IMR-90 (cell line): ENCODE data around the gene PSMG4. TPM values are rescaled to one million over a fixed set of nuclear protein-coding genes. Genes with fewer than 3 reads are reported as not detected.

Source experiments
- ATAC-seq: fragments of 200-7000 bp; cut with Tn5 transposase; 2 replicates; pipeline ENCODE4 v1.9.1; 2020; ENCODE audit warnings: low read depth, mild to moderate bottlenecking, moderate library complexity
- BruUV-seq: library from RNA; stranded (reverse); fragments of 400-500 nt; replicated peaks from 2 replicates; lab custom pipeline; 2021; lab: Mats Ljungman, UMichigan
- CTCF ChIA-PET: fragments of 300-600 bp; formaldehyde crosslinking; extraction: SDS; loops from one replicate; lab custom pipeline; 2021; ENCODE audit warnings: antibody characterized with exemption; lab: Yijun Ruan, JAX
- POLR2A ChIA-PET: fragments of 300-600 bp; sonication (Branson Sonifier 250); formaldehyde crosslinking; loops from one replicate; lab custom pipeline; 2022; ENCODE audit warnings: antibody characterized with exemption; ENCODE audit not compliant: unreplicated experiment; lab: Charles Lee
- DNase-seq: peaks from one replicate; pipeline ENCODE4 v3.0.0; 2013
- H2AFZ ChIP-seq: replicated peaks from 2 replicates; pipeline ENCODE3; 2013; ENCODE audit warnings: low read length, mild to moderate bottlenecking; ENCODE audit not compliant: poor library complexity
- H2AK5ac ChIP-seq: 2 replicates; pipeline ENCODE4 v1.6.1; 2013; ENCODE audit warnings: low read depth, low read length, inconsistent platforms
- H2AK9ac ChIP-seq: replicated peaks from 2 replicates; pipeline ENCODE3; 2013; ENCODE audit warnings: mild to moderate bottlenecking, low read depth, low read length, moderate library complexity; ENCODE audit not compliant: poor library complexity
- H2BK120ac ChIP-seq: 2 replicates; pipeline ENCODE4 v1.6.1; 2013; ENCODE audit warnings: low read depth, low read length, inconsistent platforms
- H2BK15ac ChIP-seq: 3 replicates; pipeline ENCODE4 v1.6.1; 2013; ENCODE audit warnings: low read depth, low read length, inconsistent platforms
- H2BK20ac ChIP-seq: 2 replicates; pipeline ENCODE4 v1.6.1; 2013; ENCODE audit warnings: low read depth, mild to moderate bottlenecking, inconsistent platforms, low read length, moderate library complexity
- H2BK5ac ChIP-seq: 2 replicates; pipeline ENCODE4 v1.6.1; 2013; ENCODE audit warnings: mild to moderate bottlenecking, low read depth, low read length, inconsistent platforms; ENCODE audit not compliant: poor library complexity, severe bottlenecking
- H3K14ac ChIP-seq: replicated peaks from 2 replicates; pipeline ENCODE4 v1.6.1; 2013; ENCODE audit warnings: low read depth, low read length, inconsistent platforms
- H3K18ac ChIP-seq: 2 replicates; pipeline ENCODE4 v1.6.1; 2013; ENCODE audit warnings: low read depth, low read length, control low read depth
- H3K23ac ChIP-seq: 2 replicates; pipeline ENCODE4 v1.6.1; 2013; ENCODE audit warnings: low read depth, low read length, inconsistent platforms
- H3K27ac ChIP-seq: 2 replicates; pipeline ENCODE4 v1.5.1; 2013; ENCODE audit warnings: mild to moderate bottlenecking, control low read depth, low read length; ENCODE audit not compliant: insufficient read depth
- H3K27me3 ChIP-seq: 2 replicates; pipeline ENCODE4 v1.6.1; 2013; ENCODE audit warnings: low read length; ENCODE audit not compliant: control insufficient read depth, insufficient read depth
- H3K36me3 ChIP-seq: 2 replicates; pipeline ENCODE4 v1.6.1; 2013; ENCODE audit warnings: low read length, mixed read lengths; ENCODE audit not compliant: control insufficient read depth, insufficient read depth
- H3K4ac ChIP-seq: 2 replicates; pipeline ENCODE4 v1.6.1; 2013; ENCODE audit warnings: low read depth, low read length, inconsistent platforms
- H3K4me1 ChIP-seq: 2 replicates; pipeline ENCODE4 v1.6.1; 2013; ENCODE audit warnings: low read length, mixed read lengths; ENCODE audit not compliant: control insufficient read depth, insufficient read depth
- H3K4me2 ChIP-seq: 2 replicates; pipeline ENCODE4 v1.6.1; 2013; ENCODE audit warnings: low read depth, mild to moderate bottlenecking, control low read depth, low read length, moderate library complexity
- H3K4me3 ChIP-seq: 2 replicates; pipeline ENCODE4 v1.5.1; 2013; ENCODE audit warnings: low read depth, mild to moderate bottlenecking, control low read depth, low read length, moderate library complexity; ENCODE audit not compliant: insufficient read depth
- H3K56ac ChIP-seq: 2 replicates; pipeline ENCODE4 v1.6.1; 2013; ENCODE audit warnings: low read length, inconsistent platforms; ENCODE audit not compliant: insufficient read depth; ENCODE audit errors: extremely low read depth
- H3K79me1 ChIP-seq, 2 experiments: 2 replicates each; pipeline ENCODE4 v1.6.1; 2013; ENCODE audit warnings: low read length in 2 of 2, inconsistent platforms in 1 of 2, low read depth in 1 of 2
- H3K9ac ChIP-seq: 2 replicates; pipeline ENCODE4 v1.6.1; 2013; ENCODE audit warnings: low read depth, low read length, control low read depth
- H3K9me1 ChIP-seq: 2 replicates; pipeline ENCODE4 v1.6.1; 2013; ENCODE audit warnings: low read length, inconsistent platforms; ENCODE audit not compliant: insufficient read depth
- H3K9me3 ChIP-seq: 2 replicates; pipeline ENCODE4 v1.6.1; 2013; ENCODE audit warnings: low read length; ENCODE audit not compliant: control insufficient read depth, insufficient read depth
- H4K20me1 ChIP-seq: 2 replicates; pipeline ENCODE4 v1.6.1; 2013; ENCODE audit warnings: low read length, inconsistent platforms; ENCODE audit not compliant: insufficient read depth
- H4K5ac ChIP-seq: 2 replicates; pipeline ENCODE4 v1.6.1; 2013; ENCODE audit warnings: mild to moderate bottlenecking, low read depth, low read length, control low read depth
- H4K8ac ChIP-seq, 2 experiments: 2 replicates each; pipeline ENCODE4 v1.6.1; 2013; ENCODE audit warnings: low read depth in 2 of 2, low read length in 2 of 2, control low read depth in 1 of 2, inconsistent platforms in 1 of 2
- H4K91ac ChIP-seq: 2 replicates; pipeline ENCODE4 v1.6.1; 2013; ENCODE audit warnings: low read depth, low read length, inconsistent platforms; ENCODE audit not compliant: insufficient read depth
- BHLHE40 ChIP-seq: fragments of 150-350 bp; IDR thresholded peaks from 2 replicates; pipeline ENCODE4 v1.6.1; 2016; ENCODE audit warnings: mild to moderate bottlenecking, low read depth, low read length
- CEBPB ChIP-seq: IDR thresholded peaks from 2 replicates; pipeline ENCODE4 v1.6.1; 2012; ENCODE audit warnings: low read depth, low read length, improper control_type of control experiment
- CHD1 ChIP-seq: IDR thresholded peaks from 2 replicates; pipeline ENCODE4 v1.6.1; 2012; ENCODE audit warnings: low read depth, low read length, improper control_type of control experiment
- ELK1 ChIP-seq: fragments of 150-350 bp; IDR thresholded peaks from 2 replicates; pipeline ENCODE4 v1.6.1; 2016; ENCODE audit warnings: low read depth, mild to moderate bottlenecking, low read length, moderate library complexity, borderline replicate concordance
- FOS ChIP-seq: fragments of 150-350 bp; IDR thresholded peaks from 2 replicates; pipeline ENCODE4 v1.6.1; 2016; ENCODE audit warnings: low read depth, low read length
- MAFK ChIP-seq: IDR thresholded peaks from 2 replicates; pipeline ENCODE4 v1.6.1; 2012; ENCODE audit warnings: low read depth, low read length, improper control_type of control experiment
- MAZ ChIP-seq: IDR thresholded peaks from 2 replicates; pipeline ENCODE4 v1.6.1; 2012; ENCODE audit warnings: low read depth, mild to moderate bottlenecking, low read length, improper control_type of control experiment, moderate library complexity, borderline replicate concordance
- MXI1 ChIP-seq: IDR thresholded peaks from 2 replicates; pipeline ENCODE4 v1.6.1; 2012; ENCODE audit warnings: low read depth, mild to moderate bottlenecking, low read length, moderate library complexity, borderline replicate concordance
- POLR2A ChIP-seq: IDR thresholded peaks from 2 replicates; pipeline ENCODE4 v1.6.1; 2012; ENCODE audit warnings: mild to moderate bottlenecking, low read depth, low read length
- RAD21 ChIP-seq: IDR thresholded peaks from 2 replicates; pipeline ENCODE4 v1.6.1; 2012; ENCODE audit warnings: low read length, improper control_type of control experiment
- RCOR1 ChIP-seq: IDR thresholded peaks from 2 replicates; pipeline ENCODE4 v1.6.1; 2012; ENCODE audit warnings: mild to moderate bottlenecking, low read length, improper control_type of control experiment; ENCODE audit not compliant: insufficient replicate concordance
- RFX5 ChIP-seq: IDR thresholded peaks from 2 replicates; pipeline ENCODE4 v1.8.0; 2012; ENCODE audit warnings: low read depth, mild to moderate bottlenecking, low read length, moderate library complexity
- SMC3 ChIP-seq: fragments of 150-350 bp; IDR thresholded peaks from 2 replicates; pipeline ENCODE4 v1.6.1; 2016; ENCODE audit warnings: low read depth, mild to moderate bottlenecking, antibody characterized with exemption, low read length, moderate library complexity
- WGBS, 2 experiments: methylation state at CpG; one replicate each; pipeline versions ENCODE4 v1.1.5 to v1.1.7; 2013; ENCODE audit warnings: missing lambda C conversion rate in 2 of 2; ENCODE audit not compliant: insufficient read length in 1 of 2; ENCODE audit errors: extremely low coverage in 2 of 2; 5-methylcytosine and 5-hydroxymethylcytosine counted together
- dilution Hi-C: fragments of 300-500 bp; cut with HindIII; formaldehyde crosslinking; loops from one replicate; pipeline ENCODE4 v1.14.3; 2018; ENCODE audit warnings: low sequenced_read_pairs; ENCODE audit not compliant: unreplicated experiment
- in situ Hi-C: fragments of 300-500 bp; cut with MboI; formaldehyde crosslinking; loops from 3 replicates; pipeline ENCODE4 v1.14.3; 2019; ENCODE audit warnings: low sequenced_read_pairs, inconsistent platforms, mixed read lengths
- intact Hi-C: fragments of 100-400 bp; cut with micrococcal nuclease; formaldehyde crosslinking; loops from 2 replicates; pipeline ENCODE4 v1.10.0; 2022
- polyA plus RNA-seq, 3 experiments: library from polyadenylated mRNA; depleted of rRNA; stranded (reverse); fragments of >200 nt; gene quantifications; 2 replicates each; pipeline ENCODE4 v1.2.3, GENCODE V29; 2012; ENCODE audit warnings: low replicate concordance in 1 of 3
- total RNA-seq: library from RNA; depleted of rRNA; stranded (reverse); fragments of >200 nt; gene quantifications from 2 replicates; pipeline ENCODE4 v1.2.3, GENCODE V29; 2012
- TF ChIP-seq, protein P1 (sequence below): conservative IDR thresholded peaks from 2 replicates; pipeline ENCODE4 v1.5.1; 2012; ENCODE audit warnings: mild to moderate bottlenecking, low read depth, low read length, improper control_type of control experiment
- TF ChIP-seq, protein P2 (sequence below): fragments of 150-350 bp; IDR thresholded peaks from 2 replicates; pipeline ENCODE4 v1.6.1; 2017; ENCODE audit warnings: mild to moderate bottlenecking, antibody characterized with exemption, low read length, low read depth

PSMG4 gene
- total and polyA plus RNA-seq, 2 of the 4 experiments (the other 2 are of a cell fraction) = 5.6 to 13.4 TPM

- Histone ChIP-seq H3K56ac (no peak overlapping the region), H3K4me1 (no peaks in the 10 kb centered on the region), H3K4me2 (no peak overlapping the region), H3K79me1 (no peaks in the 10 kb centered on the region), H3K9ac (no peak overlapping the region), H4K8ac (no peak overlapping the region), H3K4me3 (no peak overlapping the region), H2BK20ac (no peak overlapping the region), H4K20me1 (no peaks in the 10 kb centered on the region), H2BK15ac (no peak overlapping the region), H2AFZ (no peak overlapping the region), H2AK9ac (no peak overlapping the region), H3K27ac (no peak overlapping the region), H3K18ac (no peak overlapping the region), H3K9me3 (peaks cover 10% of the 10 kb centered on the region), H4K5ac (no peak overlapping the region), H3K9me1 (0 out of 2 replicates have a peak, but pooled peaks cover 2% of the 10 kb centered on the region), H3K36me3 (no peaks in the 10 kb centered on the region), H2AK5ac (no peak overlapping the region), H2BK120ac (no peak overlapping the region), H3K14ac (no peak overlapping the region), H3K4ac (no peak overlapping the region), H4K91ac (no peak overlapping the region), H3K27me3 (peaks cover 32% of the 10 kb centered on the region), H3K23ac (no peak overlapping the region), H2BK5ac (no peak overlapping the region)
- BruUV-seq = no TSS peak
- TF ChIP-seq, protein P1, sequence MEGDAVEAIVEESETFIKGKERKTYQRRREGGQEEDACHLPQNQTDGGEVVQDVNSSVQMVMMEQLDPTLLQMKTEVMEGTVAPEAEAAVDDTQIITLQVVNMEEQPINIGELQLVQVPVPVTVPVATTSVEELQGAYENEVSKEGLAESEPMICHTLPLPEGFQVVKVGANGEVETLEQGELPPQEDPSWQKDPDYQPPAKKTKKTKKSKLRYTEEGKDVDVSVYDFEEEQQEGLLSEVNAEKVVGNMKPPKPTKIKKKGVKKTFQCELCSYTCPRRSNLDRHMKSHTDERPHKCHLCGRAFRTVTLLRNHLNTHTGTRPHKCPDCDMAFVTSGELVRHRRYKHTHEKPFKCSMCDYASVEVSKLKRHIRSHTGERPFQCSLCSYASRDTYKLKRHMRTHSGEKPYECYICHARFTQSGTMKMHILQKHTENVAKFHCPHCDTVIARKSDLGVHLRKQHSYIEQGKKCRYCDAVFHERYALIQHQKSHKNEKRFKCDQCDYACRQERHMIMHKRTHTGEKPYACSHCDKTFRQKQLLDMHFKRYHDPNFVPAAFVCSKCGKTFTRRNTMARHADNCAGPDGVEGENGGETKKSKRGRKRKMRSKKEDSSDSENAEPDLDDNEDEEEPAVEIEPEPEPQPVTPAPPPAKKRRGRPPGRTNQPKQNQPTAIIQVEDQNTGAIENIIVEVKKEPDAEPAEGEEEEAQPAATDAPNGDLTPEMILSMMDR = no peak
- TF ChIP-seq MAZ (no peak), MXI1 (no peak), RCOR1 (no peak), ELK1 (no peak), FOS (no peak), RFX5 (no peak), CEBPB (no peak), MAFK (no peak), POLR2A (no peak), CHD1 (no peak), BHLHE40 (no peak), SMC3 (no peak), RAD21 (no peak)
- TF ChIP-seq, protein P2, sequence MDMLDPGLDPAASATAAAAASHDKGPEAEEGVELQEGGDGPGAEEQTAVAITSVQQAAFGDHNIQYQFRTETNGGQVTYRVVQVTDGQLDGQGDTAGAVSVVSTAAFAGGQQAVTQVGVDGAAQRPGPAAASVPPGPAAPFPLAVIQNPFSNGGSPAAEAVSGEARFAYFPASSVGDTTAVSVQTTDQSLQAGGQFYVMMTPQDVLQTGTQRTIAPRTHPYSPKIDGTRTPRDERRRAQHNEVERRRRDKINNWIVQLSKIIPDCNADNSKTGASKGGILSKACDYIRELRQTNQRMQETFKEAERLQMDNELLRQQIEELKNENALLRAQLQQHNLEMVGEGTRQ = no peak
- ATAC-seq (no peak), DNase-seq (no peak)
- 63% methylated on average over 7 of the region's 11 CpGs; no CpG with 5 or more reads in 1 of the 2 experiments for WGBS, 2 experiments
- ChIA-PET CTCF (no interaction called here), POLR2A (no interaction called here)
- intact Hi-C loops = no loop called here
- in situ Hi-C loops = no loop called here
- dilution Hi-C loops = no loop called here
Measured at GRCh38 chr6:3309391-3310050, 50.8 kb downstream of the PSMG4 start.
